Sigmoid colon (tissue), 7 donors: ENCODE measurements around the gene C17orf107. TPM values are rescaled to one million over a fixed set of nuclear protein-coding genes. Genes with fewer than 3 reads are reported as not detected.
"Not testable (repeated sequence)": the region's sequence is repeated elsewhere in the genome, so short reads cannot be mapped to it uniquely, and the experiment has no call there.

Experiments used
- DNase-seq: peaks from one replicate; pipeline ENCODE4 v3.0.0-alpha.2; 2019
- H3K27ac ChIP-seq, 4 donors: fragments of 200-600 bp; sonication (generic); one replicate each; pipeline ENCODE4 v1.5.1; 2016 to 2019; ENCODE audit warnings: mild to moderate bottlenecking in 1 of 4
- H3K27me3 ChIP-seq, 3 donors: fragments of 200-600 bp; sonication (generic); one replicate each; pipeline ENCODE4 v1.5.1; 2019; ENCODE audit warnings: mild to moderate bottlenecking in 1 of 3
- H3K36me3 ChIP-seq, 4 donors: fragments of 200-600 bp; sonication (generic); one replicate each; pipeline ENCODE4 v1.5.1; 2016 to 2019
- H3K4me1 ChIP-seq, 4 donors: fragments of 200-600 bp; sonication (generic); one replicate each; pipeline ENCODE4 v1.5.1; 2017 to 2019
- H3K4me3 ChIP-seq, 4 donors: fragments of 200-600 bp; sonication (generic); one replicate each; pipeline ENCODE4 v1.5.1; 2017 to 2019; ENCODE audit warnings: mild to moderate bottlenecking in 2 of 4, moderate library complexity in 1 of 4
- H3K9me3 ChIP-seq, 4 donors: fragments of 200-600 bp in 3 of 4; sonication (generic) in 3 of 4; one replicate each; pipeline versions ENCODE4 v1.5.1 to v1.6.1; 2013 to 2019
- CTCF ChIP-seq, 4 experiments: fragments of 450-650 bp in 3 of 4; fragments of 200-600 bp in 1 of 4; IDR thresholded peaks; one replicate each; pipeline ENCODE4 v1.5.1; 2016 to 2019; ENCODE audit warnings: antibody characterized with exemption in 4 of 4, mild to moderate bottlenecking in 3 of 4, moderate library complexity in 2 of 4
- EP300 ChIP-seq, 4 donors: sonication (generic); formaldehyde crosslinking; IDR thresholded peaks; one replicate each; pipeline ENCODE4 v1.6.1; 2017; ENCODE audit warnings: antibody characterized with exemption in 4 of 4
- POLR2A ChIP-seq, 2 donors: fragments of 450-650 bp; IDR thresholded peaks; one replicate each; pipeline ENCODE4 v1.6.1; 2016; ENCODE audit warnings: antibody characterized with exemption in 2 of 2, mild to moderate bottlenecking in 2 of 2, moderate library complexity in 2 of 2
- POLR2AphosphoS5 ChIP-seq, 4 donors: sonication (generic); formaldehyde crosslinking; IDR thresholded peaks; one replicate each; pipeline ENCODE4 v1.6.1; 2017; ENCODE audit warnings: antibody characterized with exemption in 4 of 4
- WGBS, 2 donors: extraction: QIAGEN DNeasy Blood & Tissue Kit; methylation state at CpG; one replicate each; pipeline ENCODE4 v1.1.7; 2013; 5-methylcytosine and 5-hydroxymethylcytosine counted together
- intact Hi-C: fragments of 100-400 bp; cut with DNase I; formaldehyde crosslinking; loops from one replicate; pipeline ENCODE4 v1.15.1; 2023
- polyA plus RNA-seq, 3 donors: library from polyadenylated mRNA; stranded (reverse); fragments of 200-250 nt; gene quantifications; one replicate each; pipeline ENCODE4 v1.2.3, GENCODE V29; 2013
- total RNA-seq, 4 donors: library from RNA; depleted of rRNA; stranded (reverse); fragments of >200 nt; gene quantifications; one replicate each; pipeline ENCODE4 v1.1.0, GENCODE V29; 2016
- donor health status: healthy with polysubstance abuse.
- donor health status: Bipolar disorder and iron deficiency.
- donor health status: healthy.

Gene C17orf107
- total and polyA plus RNA-seq, 7 donors = under 0.01 to 2.8 (median 0.71) TPM

GRCh38 chr17:4908301-4908700 lies 9.0 kb downstream of the C17orf107 start:
- intact Hi-C loops = loop anchor here (2.0 kb wide), 3 partner anchors 32 to 154 kb away; partner anchors contain the start of genes CAMTA2, RNF167 and SLC25A11
- Histone ChIP-seq H3K36me3 (no peaks in the 10 kb centered on the region), H3K27me3 (peaks cover 0 to 15% (median 7%) of the 10 kb centered on the region in 3 donors), H3K27ac (peak overlapping the region in 2 of 4 donors; percentile 15 to 57), H3K4me3 (no peak overlapping the region), H3K4me1 (peaks cover 0 to 11% (median 5%) of the 10 kb centered on the region in 4 donors), H3K9me3 (no peaks in the 10 kb centered on the region)
- 62 to 72% methylated on average over 10 of the region's 10 CpGs for WGBS, 2 donors
- TF ChIP-seq POLR2AphosphoS5 (IDR thresholded peaks at IDR 0.05) = no peak
- DNase-seq = no peak

GRCh38 chr17:4908711-4909496 lies 9.6 kb downstream of the C17orf107 start:
- intact Hi-C loops = loop anchor here (2.0 kb wide), 3 partner anchors 32 to 154 kb away; partner anchors contain the start of genes CAMTA2, RNF167 and SLC25A11
- 14 to 26% methylated on average over 20 of the region's 20 CpGs for WGBS, 2 donors
- H3K9me3 ChIP-seq = no peaks in the 10 kb centered on the region

GRCh38 chr17:4913994-4914393 lies 14.7 kb downstream of the C17orf107 start:
- H3K9me3 ChIP-seq = no peaks in the 10 kb centered on the region
- no peak overlapping the region for H3K27ac ChIP-seq
- H3K36me3 ChIP-seq = no peaks in the 10 kb centered on the region
- no peaks in the 10 kb centered on the region for H3K27me3 ChIP-seq
- WGBS, 2 donors = 18 to 65% methylated on average over 1 of the region's 1 CpG
- intact Hi-C loops = no loop called here
- TF ChIP-seq EP300 (IDR thresholded peaks at IDR 0.05) = no peak
- no peak for TF ChIP-seq POLR2AphosphoS5 (IDR thresholded peaks at IDR 0.05)
- TF ChIP-seq CTCF (IDR thresholded peaks at IDR 0.05) = no peak
- no peak for TF ChIP-seq POLR2A (IDR thresholded peaks at IDR 0.05)
- no peak overlapping the region for H3K4me3 ChIP-seq
- DNase-seq = no peak
- H3K4me1 ChIP-seq = peaks cover 0 to 9% (median 5%) of the 10 kb centered on the region in 4 donors

More at GRCh38 chr17:4908711-4909496, 9.6 kb downstream of the C17orf107 start:
- TF ChIP-seq POLR2A (IDR thresholded peaks at IDR 0.05) = no peak
- peak in 3 of 4 donors; percentile 18 to 47 (median 37) for TF ChIP-seq POLR2AphosphoS5 (IDR thresholded peaks at IDR 0.05)
- TF ChIP-seq CTCF (IDR thresholded peaks at IDR 0.05) = peak; percentile 62 to 90 (median 80)
- no peak for TF ChIP-seq EP300 (IDR thresholded peaks at IDR 0.05)
- Histone ChIP-seq H3K27me3 (peaks cover 0 to 9% (median 5%) of the 10 kb centered on the region in 3 donors), H3K36me3 (no peaks in the 10 kb centered on the region), H3K4me3 (no peak overlapping the region), H3K4me1 (peaks cover 0 to 11% (median 5%) of the 10 kb centered on the region in 4 donors), H3K27ac (peak overlapping the region; percentile 35 to 57 (median 45))
- peak; percentile 95 for DNase-seq

- intact Hi-C loops, H3K4me3 ChIP-seq, H3K27ac ChIP-seq, H3K4me1 ChIP-seq, DNase-seq, H3K9me3 ChIP-seq, H3K36me3 ChIP-seq, H3K27me3 ChIP-seq: not testable (repeated sequence)
- 72 to 92% methylated on average over 4 of the region's 4 CpGs for WGBS, 2 donors
Measured at GRCh38 chr17:4914551-4914950, 15.2 kb downstream of the C17orf107 start.

GRCh38 chr17:4919511-4920047 lies 20.2 kb downstream of the C17orf107 start:
- 86 to 87% methylated on average over 8 of the region's 8 CpGs for WGBS, 2 donors
- TF ChIP-seq POLR2AphosphoS5 (IDR thresholded peaks at IDR 0.05) (no peak), POLR2A (IDR thresholded peaks at IDR 0.05) (no peak), EP300 (IDR thresholded peaks at IDR 0.05) (no peak), CTCF (IDR thresholded peaks at IDR 0.05) (no peak)
- Histone ChIP-seq H3K4me1 (no peaks in the 10 kb centered on the region), H3K4me3 (no peak overlapping the region), H3K36me3 (no peaks in the 10 kb centered on the region), H3K27ac (no peak overlapping the region), H3K27me3 (no peaks in the 10 kb centered on the region), H3K9me3 (no peaks in the 10 kb centered on the region)
- no peak for DNase-seq
- intact Hi-C loops = no loop called here
